Measurements from ENCODE around the gene MCM3AP. TPM values are rescaled to one million over a fixed set of nuclear protein-coding genes. Genes with fewer than 3 reads are reported as not detected.

Gene MCM3AP
- total and polyA plus RNA-seq, 2 experiments from 2014 or later: 30.9 to 56.1 TPM

DNA sequence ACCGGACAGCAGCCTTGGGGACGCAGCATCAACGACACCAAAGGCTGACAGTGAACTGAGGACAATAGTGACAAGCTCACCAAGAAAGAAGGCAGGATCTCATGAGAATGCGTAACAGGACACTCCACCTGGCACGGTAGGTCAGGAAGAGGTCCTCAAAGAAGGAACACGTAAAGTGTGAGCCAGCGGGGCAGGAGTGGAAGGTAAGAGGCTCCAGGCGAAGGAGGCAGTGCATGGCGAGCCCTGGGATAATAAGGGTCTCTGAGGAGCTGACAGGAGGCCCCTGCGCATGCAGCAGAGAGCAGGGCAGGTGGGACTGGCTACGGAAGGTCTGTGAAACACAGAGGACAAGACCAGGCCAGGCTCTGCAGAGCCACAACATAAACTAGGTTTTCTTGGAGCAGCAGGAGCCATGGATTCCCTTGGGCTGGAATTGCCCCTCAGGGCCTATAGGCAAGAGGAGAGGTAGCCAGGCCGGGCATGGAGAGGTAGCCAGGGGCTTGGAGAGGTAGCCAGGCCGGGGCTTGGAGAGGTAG, 65.1 kb downstream of the MCM3AP start:
- Histone ChIP-seq H3F3A (ENCODE audit: insufficient read depth) (no peaks in the 10 kb centered on the region), H3K4me3 (no peak overlapping the region), H4K20me1 (ENCODE audit: insufficient read depth) (no peaks in the 10 kb centered on the region), H2AFZ (no peak overlapping the region), H3K4me2 (ENCODE audit: unreplicated experiment) (no peak overlapping the region), H3K9me3 (ENCODE audit: low read depth) (no peaks in the 10 kb centered on the region), H3K27ac (no peak overlapping the region), H3K36me3 (ENCODE audit: low read depth) (no peaks in the 10 kb centered on the region), H3K4me1 (ENCODE audit: insufficient read depth) (no peaks in the 10 kb centered on the region), H3K9me2 (ENCODE audit: insufficient read depth) (no peaks in the 10 kb centered on the region), H3K27me3 (replicated peaks; ENCODE audit: insufficient read depth) (no peaks in the 10 kb centered on the region), H3K79me2 (ENCODE audit: insufficient read depth) (peaks cover 30% of the 10 kb centered on the region), H3K9ac (no peak overlapping the region)
- 95 to 96% methylated on average over 13 of the region's 13 CpGs for WGBS, 2 experiments (ENCODE audit: low coverage in 1 of 2, low lambda C conversion rate in 2 of 2, missing lambda C conversion rate in 2 of 2)
- no peak for DNase-seq
- in situ Hi-C loops (cut with MboI): no loop called here
- no peak for TF ChIP-seq EZH2 (IDR thresholded peaks at IDR 0.05; ENCODE audit: insufficient read depth, poor library complexity, severe bottlenecking)
- TF ChIP-seq EZH2phosphoT487 (IDR thresholded peaks at IDR 0.05; ENCODE audit: insufficient read depth, low read depth): no peak

GRCh38 chr21:46219591-46220239, 65.7 kb downstream of the MCM3AP start:
- Histone ChIP-seq H3K9me2 (ENCODE audit: insufficient read depth) (no peaks in the 10 kb centered on the region), H3K4me1 (ENCODE audit: insufficient read depth) (no peaks in the 10 kb centered on the region), H2AFZ (no peak overlapping the region), H4K20me1 (ENCODE audit: insufficient read depth) (no peaks in the 10 kb centered on the region), H3K36me3 (ENCODE audit: low read depth) (no peaks in the 10 kb centered on the region), H3K4me2 (ENCODE audit: unreplicated experiment) (no peak overlapping the region), H3K27me3 (replicated peaks; ENCODE audit: insufficient read depth) (no peaks in the 10 kb centered on the region), H3K9me3 (ENCODE audit: low read depth) (no peaks in the 10 kb centered on the region), H3K9ac (no peak overlapping the region), H3K79me2 (ENCODE audit: insufficient read depth) (peaks cover 26% of the 10 kb centered on the region), H3K4me3 (no peak overlapping the region), H3F3A (ENCODE audit: insufficient read depth) (no peaks in the 10 kb centered on the region), H3K27ac (no peak overlapping the region)
- DNase-seq: no peak
- TF ChIP-seq EZH2 (IDR thresholded peaks at IDR 0.05; ENCODE audit: insufficient read depth, poor library complexity, severe bottlenecking): no peak
- TF ChIP-seq EZH2phosphoT487 (IDR thresholded peaks at IDR 0.05; ENCODE audit: insufficient read depth, low read depth): no peak
- WGBS, 2 experiments (ENCODE audit: low coverage in 1 of 2, low lambda C conversion rate in 2 of 2, missing lambda C conversion rate in 2 of 2): 73% methylated on average over 13 of the region's 13 CpGs
- in situ Hi-C loops (cut with MboI): no loop called here

GRCh38 chr21:46218906-46219590, 66.4 kb downstream of the MCM3AP start:
- H3K36me3 ChIP-seq (ENCODE audit: low read depth): no peaks in the 10 kb centered on the region
- no peaks in the 10 kb centered on the region for H3F3A ChIP-seq (ENCODE audit: insufficient read depth)
- in situ Hi-C loops (cut with MboI): no loop called here
- H3K9me3 ChIP-seq (ENCODE audit: low read depth): no peaks in the 10 kb centered on the region
- H3K27ac ChIP-seq: no peak overlapping the region
- H3K9me2 ChIP-seq (ENCODE audit: insufficient read depth): no peaks in the 10 kb centered on the region
- no peaks in the 10 kb centered on the region for H3K27me3 ChIP-seq (replicated peaks; ENCODE audit: insufficient read depth)
- no peak for TF ChIP-seq EZH2phosphoT487 (IDR thresholded peaks at IDR 0.05; ENCODE audit: insufficient read depth, low read depth)
- TF ChIP-seq EZH2 (IDR thresholded peaks at IDR 0.05; ENCODE audit: insufficient read depth, poor library complexity, severe bottlenecking): no peak
- no peak for DNase-seq
- H3K4me3 ChIP-seq: no peak overlapping the region
- H3K79me2 ChIP-seq (ENCODE audit: insufficient read depth): peaks cover 20% of the 10 kb centered on the region; the same call in 1 of the 2 replicates
- 91 to 94% methylated on average over 16 of the region's 16 CpGs for WGBS, 2 experiments (ENCODE audit: low coverage in 1 of 2, low lambda C conversion rate in 2 of 2, missing lambda C conversion rate in 2 of 2)
- no peak overlapping the region for H3K9ac ChIP-seq
- no peaks in the 10 kb centered on the region for H3K4me1 ChIP-seq (ENCODE audit: insufficient read depth)
- no peaks in the 10 kb centered on the region for H4K20me1 ChIP-seq (ENCODE audit: insufficient read depth)
- H3K4me2 ChIP-seq (ENCODE audit: unreplicated experiment): no peak overlapping the region
- H2AFZ ChIP-seq: no peak overlapping the region

GRCh38 chr21:46217511-46218196, 67.8 kb downstream of the MCM3AP start:
- Histone ChIP-seq H3K9ac (no peak overlapping the region), H3K4me2 (ENCODE audit: unreplicated experiment) (no peak overlapping the region), H3K9me3 (ENCODE audit: low read depth) (no peaks in the 10 kb centered on the region), H3K79me2 (ENCODE audit: insufficient read depth) (peaks cover 7% of the 10 kb centered on the region; the same call in 1 of the 2 replicates), H3K27ac (no peak overlapping the region), H3F3A (ENCODE audit: insufficient read depth) (no peaks in the 10 kb centered on the region), H3K27me3 (replicated peaks; ENCODE audit: insufficient read depth) (no peaks in the 10 kb centered on the region), H3K4me3 (no peak overlapping the region), H2AFZ (no peak overlapping the region), H3K9me2 (ENCODE audit: insufficient read depth) (no peaks in the 10 kb centered on the region), H3K36me3 (ENCODE audit: low read depth) (no peaks in the 10 kb centered on the region), H3K4me1 (ENCODE audit: insufficient read depth) (no peaks in the 10 kb centered on the region), H4K20me1 (ENCODE audit: insufficient read depth) (no peaks in the 10 kb centered on the region)
- in situ Hi-C loops (cut with MboI): no loop called here
- DNase-seq: no peak
- no peak for TF ChIP-seq EZH2phosphoT487 (IDR thresholded peaks at IDR 0.05; ENCODE audit: insufficient read depth, low read depth)
- TF ChIP-seq EZH2 (IDR thresholded peaks at IDR 0.05; ENCODE audit: insufficient read depth, poor library complexity, severe bottlenecking): no peak
- 81 to 87% methylated on average over 16 to 22 of the region's 22 CpGs for WGBS, 2 experiments (ENCODE audit: low coverage in 1 of 2, low lambda C conversion rate in 2 of 2, missing lambda C conversion rate in 2 of 2)
